T-cell (primary cell): Measurements from ENCODE around the gene IGFBP4. TPM values are rescaled to one million over a fixed set of nuclear protein-coding genes. Genes with fewer than 3 reads are reported as not detected.

ENCODE experiments used
- ATAC-seq, 4 experiments: fragments of 200-7000 bp in 3 of 4; fragments of 150-1000 bp in 1 of 4; cut with Tn5 transposase; replicated peaks in 1 of 4; 1 replicate in 3 of 4; 2 replicates in 1 of 4; pipeline ENCODE4 v1.10.0; 2021; ENCODE audit warnings: moderate library complexity in 3 of 4, mild to moderate bottlenecking in 2 of 4, moderate number of reproducible peaks in 1 of 4
- CTCF ChIA-PET, 2 donors: fragments of 300-600 bp; sonication (Branson Sonifier 250); formaldehyde crosslinking; loops; one replicate each; lab custom pipeline; 2022; ENCODE audit warnings: antibody characterized with exemption in 2 of 2; lab: Charles Lee
- POLR2A ChIA-PET, 2 donors: fragments of 300-600 bp; sonication (Branson Sonifier 250); formaldehyde crosslinking; loops; one replicate each; lab custom pipeline; 2022; ENCODE audit warnings: antibody characterized with exemption in 2 of 2; lab: Charles Lee
- DNase-seq, 35 experiments: peaks; one replicate each; pipeline versions ENCODE4 v3.0.0 to v3.0.0-alpha.2; 2013 to 2023
- H3K27ac ChIP-seq: one replicate; pipeline ENCODE4 v1.5.1; 2013; ENCODE audit warnings: low read length
- H3K27me3 ChIP-seq, 2 experiments: replicated peaks in 1 of 2; 1 replicate in 1 of 2; 2 replicates in 1 of 2; pipeline versions ENCODE4 v1.6.1 to v1.7.0; 2013; ENCODE audit warnings: low read length in 1 of 2, mixed read lengths in 1 of 2; ENCODE audit not compliant: control insufficient read depth in 2 of 2, insufficient read depth in 2 of 2; ENCODE audit errors: extremely low read depth in 1 of 2
- H3K36me3 ChIP-seq, 2 donors: 1 replicate in 1 of 2; 2 replicates in 1 of 2; pipeline versions ENCODE4 v1.6.1 to v1.7.0; 2013; ENCODE audit warnings: low read length in 1 of 2; ENCODE audit not compliant: control insufficient read depth in 2 of 2, insufficient read depth in 1 of 2; ENCODE audit errors: extremely low read depth in 1 of 2
- H3K4me1 ChIP-seq, 2 experiments: 1 replicate in 1 of 2; 2 replicates in 1 of 2; pipeline versions ENCODE4 v1.6.1 to v1.7.0; 2013; ENCODE audit warnings: low read length in 2 of 2, mixed read lengths in 1 of 2; ENCODE audit not compliant: insufficient read depth in 2 of 2, control insufficient read depth in 1 of 2; ENCODE audit errors: extremely low read depth in 1 of 2
- H3K4me3 ChIP-seq, 2 donors: 1 replicate in 1 of 2; 2 replicates in 1 of 2; pipeline versions ENCODE4 v1.5.1 to v1.7.0; 2013; ENCODE audit warnings: mild to moderate bottlenecking in 2 of 2, low read length in 1 of 2, moderate library complexity in 1 of 2; ENCODE audit not compliant: control insufficient read depth in 1 of 2; ENCODE audit errors: extremely low read depth in 1 of 2
- H3K9me3 ChIP-seq: 2 replicates; pipeline ENCODE4 v1.7.0; 2013
- H3K27ac Mint-ChIP-seq, 2 donors: one replicate each; pipeline ENCODE4 v1.8.0; 2020 to 2021; ENCODE audit warnings: mild to moderate bottlenecking in 2 of 2, mixed read lengths in 2 of 2
- H3K27me3 Mint-ChIP-seq, 2 donors: one replicate each; pipeline ENCODE4 v1.8.0; 2021 to 2022; ENCODE audit warnings: mixed read lengths in 2 of 2
- H3K36me3 Mint-ChIP-seq: one replicate; pipeline ENCODE4 v1.8.0; 2021; ENCODE audit warnings: mixed read lengths
- H3K4me1 Mint-ChIP-seq, 3 donors: one replicate each; pipeline ENCODE4 v1.8.0; 2020 to 2022; ENCODE audit warnings: mixed read lengths in 3 of 3, mild to moderate bottlenecking in 1 of 3
- H3K4me3 Mint-ChIP-seq, 3 donors: one replicate each; pipeline ENCODE4 v1.8.0; 2020 to 2022; ENCODE audit warnings: mild to moderate bottlenecking in 3 of 3, mixed read lengths in 3 of 3, moderate library complexity in 3 of 3
- H3K9me3 Mint-ChIP-seq, 3 donors: one replicate each; pipeline ENCODE4 v1.8.0; 2020 to 2022; ENCODE audit warnings: mixed read lengths in 3 of 3
- WGBS: methylation state at CpG from one replicate; pipeline ENCODE4 v1.1.5; 2013; ENCODE audit warnings: missing lambda C conversion rate; ENCODE audit not compliant: insufficient coverage; 5-methylcytosine and 5-hydroxymethylcytosine counted together
- total RNA-seq, 35 experiments: library from RNA in 6 of 35; stranded (reverse) in 6 of 35; fragments of 120-200 nt in 1 of 35; gene quantifications; one replicate each; pipeline versions ENCODE4 v1.2.1 to v1.2.4 and lab custom pipeline; 2013 to 2026

IGFBP4 gene
- total RNA-seq, 5 donors from 2014 or later (not counting 1 experiment from before 2014, with no cell fraction given) = 4.0 to 12.3 (median 11.3) TPM

DNA sequence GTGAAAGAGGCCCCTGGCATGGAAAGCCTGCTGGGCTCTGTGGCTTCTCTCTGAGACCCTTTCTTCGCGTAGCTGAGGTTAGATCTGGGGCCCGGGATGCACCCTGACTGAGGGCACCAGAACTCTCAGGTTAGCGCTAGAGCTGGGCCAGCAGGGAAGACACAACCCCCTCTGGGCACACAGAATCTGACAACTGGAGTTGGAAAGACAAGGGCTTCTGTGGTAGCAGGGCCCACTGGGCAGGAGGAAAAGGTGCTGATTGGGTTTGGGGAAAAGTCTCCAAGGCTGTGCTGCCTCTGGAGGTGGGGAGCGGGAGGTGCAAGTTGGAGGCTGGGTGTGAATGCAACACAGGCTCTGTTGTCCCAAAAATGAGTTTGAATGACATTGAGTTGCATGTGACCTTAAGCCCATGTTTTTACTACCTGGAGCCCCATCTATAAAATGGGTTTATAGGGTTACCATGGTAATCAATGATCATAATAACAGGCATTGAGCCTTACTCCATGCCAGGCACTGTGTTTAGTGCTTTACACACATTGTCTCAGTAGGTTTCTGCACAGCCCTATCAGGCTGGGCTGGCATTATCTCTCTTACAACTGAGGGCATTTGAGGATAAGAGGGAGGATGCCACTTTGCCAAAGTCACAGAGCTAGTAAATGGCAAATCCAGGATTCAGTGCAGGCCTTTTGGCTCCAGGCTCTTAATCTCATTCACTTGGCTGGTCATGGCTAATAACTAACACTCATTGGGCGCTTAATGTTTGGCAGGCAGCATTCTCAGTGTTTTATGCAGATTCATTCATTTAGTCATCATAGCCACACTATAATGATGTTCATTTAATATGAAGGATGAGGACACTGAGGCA is 9.5 kb upstream of the IGFBP4 start:
- H3K27ac Mint-ChIP-seq = peak overlapping the region in 1 of 2 donors; percentile 56
- H3K27me3 Mint-ChIP-seq = no peaks in the 10 kb centered on the region
- POLR2A ChIA-PET = no interaction called here
- no peak overlapping the region for H3K4me3 Mint-ChIP-seq
- WGBS = 94% methylated on average over 4 of the region's 6 CpGs
- Histone ChIP-seq H3K4me3 (no peak overlapping the region), H3K36me3 (no peaks in the 10 kb centered on the region), H3K27ac (no peak overlapping the region), H3K27me3 (peaks cover 0 to 3% of the 10 kb centered on the region in 2 experiments), H3K9me3 (no peaks in the 10 kb centered on the region), H3K4me1 (peaks cover 0 to 3% of the 10 kb centered on the region in 2 experiments)
- H3K9me3 Mint-ChIP-seq = no peaks in the 10 kb centered on the region
- ATAC-seq = peak in 3 of 4 experiments; percentile 50 to 59 (median 53)
- CTCF ChIA-PET = interaction anchor here (0.6 to 0.7 kb wide), 2 partner anchors 16 to 114 kb away, joined by 3 to 4 read pairs; no protein-coding TSS in a partner anchor
- no peaks in the 10 kb centered on the region for H3K36me3 Mint-ChIP-seq
- peak in 3 of 35 experiments; percentile 7 to 36 (median 13) for DNase-seq
- peaks cover 0 to 11% (median 3%) of the 10 kb centered on the region in 3 donors for H3K4me1 Mint-ChIP-seq

DNA sequence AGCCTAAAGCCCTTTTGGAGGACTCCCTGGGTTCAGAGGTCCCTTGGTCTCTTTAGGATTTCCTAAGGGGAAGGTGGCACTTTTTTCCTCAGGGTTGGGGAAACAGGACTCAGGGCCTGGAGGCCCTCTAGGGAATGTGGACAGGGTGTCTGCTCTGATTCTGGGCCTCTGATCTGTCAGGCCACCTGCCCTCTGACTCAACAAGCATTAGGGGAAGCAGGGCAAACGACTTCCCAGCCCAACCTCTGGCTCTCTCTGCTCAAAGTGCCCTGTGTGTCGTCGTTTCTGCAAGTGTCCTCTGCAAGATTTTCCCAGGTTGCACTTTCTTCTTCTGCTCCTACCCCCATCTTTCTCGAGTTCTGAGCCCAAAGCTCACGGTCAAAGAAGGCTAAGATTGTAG is 6.6 kb upstream of the IGFBP4 start:
- no peaks in the 10 kb centered on the region for H3K9me3 Mint-ChIP-seq
- Histone ChIP-seq H3K36me3 (no peaks in the 10 kb centered on the region), H3K9me3 (no peaks in the 10 kb centered on the region), H3K4me3 (no peak overlapping the region), H3K27ac (no peak overlapping the region), H3K4me1 (peaks cover 0 to 3% of the 10 kb centered on the region in 2 experiments), H3K27me3 (peaks cover 0 to 2% of the 10 kb centered on the region in 2 experiments)
- no peak overlapping the region for H3K27ac Mint-ChIP-seq
- no peaks in the 10 kb centered on the region for H3K36me3 Mint-ChIP-seq
- no peak overlapping the region for H3K4me3 Mint-ChIP-seq
- POLR2A ChIA-PET = no interaction called here
- no peak for DNase-seq
- 79% methylated on average over 3 of the region's 5 CpGs for WGBS
- CTCF ChIA-PET = no interaction called here
- H3K27me3 Mint-ChIP-seq = no peaks in the 10 kb centered on the region
- no peak for ATAC-seq
- H3K4me1 Mint-ChIP-seq = peaks cover 3 to 6% (median 6%) of the 10 kb centered on the region in 3 donors

DNA sequence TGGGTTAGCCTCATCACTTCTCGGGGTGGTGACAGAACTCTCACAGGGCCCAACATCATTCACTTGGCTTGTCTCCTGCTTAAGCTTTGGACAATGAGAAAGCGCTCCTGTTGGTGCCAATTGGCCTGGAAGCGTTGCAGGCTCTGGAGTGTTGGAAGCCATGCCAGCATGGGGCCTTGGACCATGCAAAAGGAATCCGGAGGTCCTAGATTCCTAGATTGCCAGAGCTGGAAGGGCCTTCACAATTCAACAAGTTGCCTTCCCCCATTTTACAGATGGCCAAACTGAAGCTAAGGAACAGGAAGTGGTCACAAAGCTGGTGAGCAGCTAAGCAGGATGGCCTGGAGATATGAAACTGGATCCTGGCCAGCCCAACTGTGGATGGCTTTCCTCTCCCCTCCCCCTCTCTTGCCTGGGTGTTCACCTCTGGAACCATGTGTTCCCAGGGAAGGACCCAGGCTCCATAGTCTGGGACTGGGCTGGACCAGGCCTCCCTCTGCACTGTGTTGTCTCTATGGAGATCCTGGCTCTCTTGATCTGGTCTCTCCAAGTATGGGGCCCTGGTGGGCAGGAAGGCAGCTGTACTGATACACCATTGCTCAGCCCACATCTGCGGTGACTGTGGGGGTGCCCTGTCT is 6.0 kb upstream of the IGFBP4 start:
- POLR2A ChIA-PET = no interaction called here
- Mint-ChIP-seq H3K27ac (peak overlapping the region in 1 of 2 donors; percentile 27), H3K27me3 (no peaks in the 10 kb centered on the region), H3K9me3 (no peaks in the 10 kb centered on the region), H3K36me3 (no peaks in the 10 kb centered on the region), H3K4me1 (peaks cover 3 to 6% (median 6%) of the 10 kb centered on the region in 3 donors), H3K4me3 (no peak overlapping the region)
- Histone ChIP-seq H3K4me3 (no peak overlapping the region), H3K4me1 (peaks cover 0 to 3% of the 10 kb centered on the region in 2 experiments), H3K27me3 (peaks cover 0 to 4% of the 10 kb centered on the region in 2 experiments), H3K27ac (no peak overlapping the region), H3K36me3 (no peaks in the 10 kb centered on the region), H3K9me3 (no peaks in the 10 kb centered on the region)
- 98% methylated on average over 5 of the region's 5 CpGs for WGBS
- CTCF ChIA-PET = interaction anchor here in 1 of 2 donors (0.6 kb wide), 1 partner anchor 10 kb away, joined by 3 read pairs; no protein-coding TSS in a partner anchor
- DNase-seq = no peak
- peak in 1 of 4 experiments; percentile 25 for ATAC-seq

DNA sequence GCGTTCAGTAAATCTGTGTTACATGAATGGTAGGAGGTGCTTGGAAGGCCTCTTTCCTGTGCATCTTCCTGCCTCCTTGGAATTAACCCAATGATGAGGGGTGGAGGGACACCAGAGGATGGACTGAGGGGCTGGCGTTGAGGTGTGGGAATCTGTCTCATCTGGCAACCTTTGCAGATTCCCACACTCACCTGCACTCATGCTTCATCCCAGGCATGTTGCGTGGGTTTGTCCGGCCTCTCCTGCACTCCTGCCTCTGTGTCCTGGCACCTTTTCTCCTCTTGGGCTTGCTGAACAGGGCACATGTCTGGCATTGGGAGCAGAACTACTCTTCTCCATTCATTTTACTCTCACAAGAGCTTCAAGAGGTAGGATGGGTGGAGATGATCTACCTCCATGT is 3.1 kb upstream of the IGFBP4 start:
- no peaks in the 10 kb centered on the region for H3K9me3 Mint-ChIP-seq
- no peaks in the 10 kb centered on the region for H3K36me3 Mint-ChIP-seq
- Histone ChIP-seq H3K4me3 (no peak overlapping the region), H3K27me3 (peaks cover 0 to 19% of the 10 kb centered on the region in 2 experiments), H3K4me1 (peaks cover 0 to 24% of the 10 kb centered on the region in 2 experiments), H3K27ac (no peak overlapping the region), H3K9me3 (no peaks in the 10 kb centered on the region), H3K36me3 (no peaks in the 10 kb centered on the region)
- peaks cover 16 to 21% (median 21%) of the 10 kb centered on the region in 3 donors for H3K4me1 Mint-ChIP-seq
- H3K27me3 Mint-ChIP-seq = peaks cover 0 to 1% of the 10 kb centered on the region in 2 donors
- ATAC-seq = no peak
- H3K27ac Mint-ChIP-seq = no peak overlapping the region
- POLR2A ChIA-PET = no interaction called here
- WGBS = 100% methylated on average over 3 of the region's 4 CpGs
- no peak for DNase-seq
- H3K4me3 Mint-ChIP-seq = no peak overlapping the region
- CTCF ChIA-PET = interaction anchor here in 1 of 2 donors (0.6 to 0.8 kb wide), 3 partner anchors 50 to 155 kb away, joined by 3 read pairs; no protein-coding TSS in a partner anchor

DNA sequence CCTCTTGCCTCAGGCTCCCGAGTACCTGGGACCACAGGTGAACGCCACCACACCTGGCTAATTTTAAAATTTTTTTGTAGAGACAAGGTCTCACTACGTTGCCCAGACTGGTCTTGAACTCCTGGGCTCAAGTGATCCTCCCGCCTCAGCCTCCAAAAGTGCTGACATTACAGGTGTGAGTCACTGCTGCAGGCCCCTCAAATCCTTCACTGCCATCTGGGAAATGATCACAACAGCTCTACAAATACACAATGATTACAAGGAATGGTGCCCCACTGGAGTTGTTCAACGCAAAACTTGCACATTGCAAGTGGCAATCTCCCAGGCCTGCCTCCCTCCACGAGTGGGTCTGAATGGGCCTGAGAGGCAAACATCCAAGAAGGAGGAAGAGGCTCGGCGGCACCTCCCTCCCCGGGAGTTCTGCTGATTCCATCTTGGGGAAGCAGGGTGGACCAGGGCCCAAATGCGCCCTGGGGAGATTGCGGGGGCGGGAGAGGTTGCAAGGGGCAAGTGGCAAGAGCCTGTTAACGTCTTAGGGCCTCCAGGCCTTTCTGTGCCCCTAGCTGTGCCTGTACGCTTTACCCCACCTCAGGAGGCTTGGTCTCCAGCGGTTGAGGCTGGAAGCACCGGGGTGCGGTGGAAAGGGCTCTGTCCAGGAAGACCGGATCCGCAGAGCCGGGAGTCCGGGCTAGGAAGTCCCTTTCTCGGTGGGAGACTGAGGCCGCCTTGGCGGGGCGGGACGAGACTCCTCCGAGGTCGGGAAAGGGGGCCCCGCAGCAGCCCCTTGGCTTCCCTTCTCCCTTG is 656 bp upstream of the IGFBP4 start:
- Histone ChIP-seq H3K27me3 (peaks cover 0 to 26% of the 10 kb centered on the region in 2 experiments), H3K27ac (no peak overlapping the region), H3K9me3 (no peaks in the 10 kb centered on the region), H3K4me3 (peak overlapping the region in 1 of 2 donors; percentile 32), H3K4me1 (peaks cover 0 to 35% of the 10 kb centered on the region in 2 experiments), H3K36me3 (no peaks in the 10 kb centered on the region)
- H3K27me3 Mint-ChIP-seq = peaks cover 0 to 2% of the 10 kb centered on the region in 2 donors
- H3K27ac Mint-ChIP-seq = no peak overlapping the region
- H3K4me1 Mint-ChIP-seq = peaks cover 22 to 37% (median 26%) of the 10 kb centered on the region in 3 donors
- no peaks in the 10 kb centered on the region for H3K9me3 Mint-ChIP-seq
- CTCF ChIA-PET = interaction anchor here in 1 of 2 donors (1.5 kb wide), 1 partner anchor 117 kb away, joined by 4 read pairs; no protein-coding TSS in a partner anchor
- POLR2A ChIA-PET = no interaction called here
- ATAC-seq (no peak), DNase-seq (no peak)
- H3K36me3 Mint-ChIP-seq = no peaks in the 10 kb centered on the region
- 70% methylated on average over 24 of the region's 29 CpGs for WGBS
- peak overlapping the region; percentile 44 to 63 (median 63) for H3K4me3 Mint-ChIP-seq
